PC-9 (cell line): ENCODE data around the gene DES.

Source experiments
- EZH2 ChIP-seq: fragments of 200-600 bp; sonication (generic); IDR thresholded peaks from 2 replicates; pipeline ENCODE4 v1.8.0; 2017; ENCODE audit warnings: antibody characterized with exemption, low read depth
- TF ChIP-seq, protein P1 (sequence below): fragments of 200-600 bp; sonication (generic); conservative IDR thresholded peaks from 2 replicates; pipeline ENCODE4 v1.6.1; 2017; ENCODE audit warnings: mixed run types, antibody characterized with exemption, mild to moderate bottlenecking, moderate library complexity

- TF ChIP-seq EZH2 = no peak
- TF ChIP-seq, protein P1, sequence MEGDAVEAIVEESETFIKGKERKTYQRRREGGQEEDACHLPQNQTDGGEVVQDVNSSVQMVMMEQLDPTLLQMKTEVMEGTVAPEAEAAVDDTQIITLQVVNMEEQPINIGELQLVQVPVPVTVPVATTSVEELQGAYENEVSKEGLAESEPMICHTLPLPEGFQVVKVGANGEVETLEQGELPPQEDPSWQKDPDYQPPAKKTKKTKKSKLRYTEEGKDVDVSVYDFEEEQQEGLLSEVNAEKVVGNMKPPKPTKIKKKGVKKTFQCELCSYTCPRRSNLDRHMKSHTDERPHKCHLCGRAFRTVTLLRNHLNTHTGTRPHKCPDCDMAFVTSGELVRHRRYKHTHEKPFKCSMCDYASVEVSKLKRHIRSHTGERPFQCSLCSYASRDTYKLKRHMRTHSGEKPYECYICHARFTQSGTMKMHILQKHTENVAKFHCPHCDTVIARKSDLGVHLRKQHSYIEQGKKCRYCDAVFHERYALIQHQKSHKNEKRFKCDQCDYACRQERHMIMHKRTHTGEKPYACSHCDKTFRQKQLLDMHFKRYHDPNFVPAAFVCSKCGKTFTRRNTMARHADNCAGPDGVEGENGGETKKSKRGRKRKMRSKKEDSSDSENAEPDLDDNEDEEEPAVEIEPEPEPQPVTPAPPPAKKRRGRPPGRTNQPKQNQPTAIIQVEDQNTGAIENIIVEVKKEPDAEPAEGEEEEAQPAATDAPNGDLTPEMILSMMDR = no peak
Measured at GRCh38 chr2:219417374-219417773, 803 bp upstream of the DES start.
